Stimulated activated CD8-positive, alpha-beta memory T cell treated with anti-CD3 and anti-CD28 coated beads, Interleukin-7, amount 100 ng/mL, for 4 hours (primary cell): Measurements from ENCODE around the gene ACTL7A.
"Not testable (repeated sequence)": the region's sequence is repeated elsewhere in the genome, so short reads cannot be mapped to it uniquely, and the experiment has no call there.

Experiments used
- DNase-seq, 2 donors: peaks; one replicate each; pipeline ENCODE4 v3.0.0-alpha.2; 2020; ENCODE audit warnings: low read depth in 2 of 2

The ACTL7A gene

GRCh38 chr9:108848296-108848695 lies 13.8 kb upstream of the ACTL7A start:
- not testable (repeated sequence) for DNase-seq

DNA sequence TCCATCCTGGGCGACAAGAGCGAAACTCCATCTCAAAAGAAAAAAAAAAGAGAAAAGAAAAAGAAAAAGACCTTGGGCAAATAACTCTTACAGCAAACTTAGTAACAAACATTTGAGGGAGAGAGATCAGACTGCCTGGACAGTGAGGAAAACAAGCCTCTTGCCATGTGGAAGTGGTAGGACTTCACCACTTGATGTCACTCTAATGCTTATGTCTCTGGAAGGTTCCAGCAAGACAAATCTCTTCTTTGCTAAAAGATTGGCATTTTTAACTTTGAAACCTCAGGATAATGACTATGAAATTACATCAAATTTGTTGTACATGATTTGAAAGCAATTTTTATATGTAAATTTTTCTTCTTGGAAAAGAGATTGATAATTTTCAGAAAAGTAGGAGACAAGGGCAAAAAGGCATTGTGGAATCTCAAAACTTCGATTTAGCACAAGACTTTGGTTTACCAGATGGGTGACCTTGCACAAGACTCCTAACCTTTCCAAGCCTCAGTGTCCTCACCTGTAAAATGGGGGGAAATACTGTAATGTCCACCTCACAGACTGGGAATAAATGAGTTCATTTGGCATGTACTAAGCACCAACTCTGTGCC lies 11.7 kb upstream of the ACTL7A start:
- DNase-seq = no peak

DNA sequence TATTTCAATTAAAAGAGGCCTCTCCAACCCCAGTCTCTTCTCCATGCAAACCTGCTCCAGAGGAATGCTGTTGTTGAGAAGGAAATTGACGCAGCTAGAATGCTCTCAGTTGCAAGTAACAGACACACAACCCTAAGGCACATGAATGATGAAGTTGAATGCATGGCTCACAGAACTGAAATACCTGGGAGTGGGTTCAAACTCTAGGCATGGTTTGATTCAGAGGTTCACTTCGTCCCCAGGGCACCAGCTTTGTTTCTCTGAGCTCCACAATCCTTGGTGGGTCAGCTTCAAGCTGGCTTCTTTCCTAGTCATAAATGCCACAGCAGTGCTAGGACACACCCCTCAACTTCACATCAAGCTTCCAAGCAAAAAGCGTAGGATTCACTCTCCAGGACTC lies 10.9 kb upstream of the ACTL7A start:
- no peak for DNase-seq

GRCh38 chr9:108852079-108852478 lies 10.0 kb upstream of the ACTL7A start:
- DNase-seq = no peak

- no peak for DNase-seq
These were observed 8.0 kb upstream of the ACTL7A start for GRCh38 chr9:108854094-108854493.

DNA sequence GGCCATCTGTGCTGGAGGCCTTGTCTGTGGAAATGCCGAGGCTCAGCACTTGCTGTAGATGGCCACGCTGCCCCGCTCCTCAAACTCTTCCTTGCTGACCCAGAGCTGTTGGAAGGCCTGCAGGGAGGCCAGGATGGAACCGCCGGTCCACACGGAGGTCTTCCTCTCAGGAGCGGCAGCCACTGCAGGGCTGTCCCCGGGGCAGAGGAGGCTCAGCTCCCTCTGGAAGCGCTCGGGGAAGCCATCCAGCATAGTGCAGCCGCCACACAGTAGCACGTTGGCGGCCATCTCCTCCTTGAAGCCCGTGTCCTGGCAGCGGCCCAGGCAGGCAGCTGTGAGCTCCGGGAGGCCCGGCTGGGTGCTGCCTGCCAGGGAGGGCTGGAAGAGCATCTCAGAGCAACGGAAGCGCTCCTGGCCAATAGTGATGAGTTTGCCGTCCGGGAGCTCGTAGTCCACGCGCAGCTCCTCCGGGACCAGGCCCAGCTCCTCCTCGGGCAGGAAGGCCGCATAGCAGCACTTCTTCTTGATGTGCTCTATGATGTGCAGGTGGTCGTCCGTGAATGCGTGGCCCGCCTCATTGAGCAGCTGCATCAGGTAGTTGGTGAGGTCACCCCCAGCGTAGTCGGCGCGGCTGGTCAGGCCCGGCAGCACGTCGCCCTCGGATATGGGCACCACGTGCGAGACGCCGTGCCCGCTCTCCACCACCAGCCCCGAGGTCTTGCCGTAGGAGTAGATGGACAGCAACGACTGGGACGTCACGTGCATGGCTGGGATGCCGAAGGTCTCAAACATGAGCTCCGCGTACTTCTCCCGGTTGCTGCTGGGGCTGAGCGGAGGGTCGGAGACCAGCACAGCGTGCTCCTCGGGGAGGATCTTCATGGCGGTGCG lies 7.2 kb upstream of the ACTL7A start:
- no peak for DNase-seq

GRCh38 chr9:108855529-108855886 lies 6.6 kb upstream of the ACTL7A start:
- DNase-seq = no peak

GRCh38 chr9:108855888-108856287 lies 6.2 kb upstream of the ACTL7A start, which contains the start of gene ACTL7B:
Gene ACTL7B (minus strand): TSS chr9:108855986. CDS start chr9:108855930, 56 bp downstream.
- DNase-seq = no peak

DNA sequence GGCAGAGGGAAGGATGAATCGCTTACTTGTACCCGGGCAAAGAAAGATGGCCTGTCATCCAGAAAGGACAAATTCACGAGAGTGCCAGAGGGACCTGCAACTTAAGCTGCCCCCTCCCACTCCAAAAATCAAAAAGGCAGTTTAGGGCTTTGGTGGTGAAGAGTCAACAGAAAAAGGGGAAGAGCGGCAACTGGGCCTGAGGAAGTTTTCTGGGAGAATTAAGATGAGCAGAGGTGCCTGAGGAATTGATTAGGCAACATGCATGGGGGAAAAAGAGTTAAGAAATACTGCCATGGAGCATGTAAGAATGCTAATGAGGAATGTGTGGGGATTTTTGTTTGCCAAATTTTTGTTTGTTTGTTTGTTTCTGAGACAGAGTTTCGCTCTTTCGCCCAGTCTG lies 4.5 kb upstream of the ACTL7A start:
- no peak for DNase-seq

GRCh38 chr9:108859459-108860114 lies 2.5 kb upstream of the ACTL7A start:
- no peak for DNase-seq

DNA sequence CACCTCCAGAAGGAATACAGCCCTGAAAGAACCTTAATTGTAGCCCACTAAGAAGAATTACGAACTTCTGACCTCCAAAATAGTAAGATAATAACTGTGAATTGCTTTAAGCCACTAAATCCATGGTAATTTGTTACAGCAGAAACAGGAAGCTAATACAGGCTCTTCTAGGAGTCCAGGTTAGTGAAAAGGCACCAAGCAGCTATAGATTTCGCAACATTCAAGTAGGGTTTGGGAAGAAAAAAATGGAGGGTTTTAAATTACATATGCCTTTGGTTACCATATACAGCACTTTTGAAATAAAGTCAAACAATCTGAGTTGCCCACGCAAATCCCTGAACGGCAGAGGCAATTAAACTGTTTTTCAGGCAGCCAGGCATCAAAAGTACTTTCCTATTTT lies 1.7 kb upstream of the ACTL7A start:
- no peak for DNase-seq

GRCh38 chr9:108860764-108861163 lies 1.3 kb upstream of the ACTL7A start:
- no peak for DNase-seq

DNA sequence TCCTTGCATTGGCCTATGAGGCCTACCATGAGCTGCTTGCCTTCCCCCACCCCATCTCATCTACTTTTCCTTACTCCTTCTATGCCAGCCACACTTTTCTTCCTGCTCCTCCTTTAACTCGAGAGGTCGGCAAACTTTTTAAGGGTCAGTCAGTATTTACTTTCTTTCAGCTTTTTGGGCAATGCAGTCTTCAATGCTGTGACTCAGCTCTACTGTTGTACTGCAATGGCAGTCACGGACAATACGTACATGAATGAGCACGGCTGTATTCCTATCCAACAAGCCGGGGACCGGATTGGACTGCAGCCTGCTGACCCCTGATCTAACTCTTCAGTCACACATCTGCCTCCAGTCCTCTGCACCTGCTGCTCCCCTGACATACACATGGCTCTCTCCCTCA lies 602 bp upstream of the ACTL7A start:
- DNase-seq = no peak

DNA sequence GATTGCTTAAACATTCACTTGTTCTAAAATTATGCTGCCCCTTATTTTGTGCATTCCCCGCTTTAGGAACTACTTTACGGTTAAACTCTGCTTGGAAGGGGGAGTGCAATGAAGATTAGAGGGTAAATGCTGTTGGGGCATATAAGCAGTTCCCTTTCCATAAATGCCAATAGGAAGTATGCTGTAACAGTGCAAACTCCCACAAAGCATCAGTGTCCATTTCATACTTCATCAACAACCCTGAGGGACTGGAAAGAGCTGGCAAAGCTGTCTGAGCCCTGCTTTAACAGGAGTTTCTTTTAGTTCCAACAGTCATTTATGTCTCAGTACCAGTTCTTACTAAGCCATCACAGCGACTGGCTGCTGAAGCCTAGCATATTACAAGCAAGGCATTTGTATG lies 1.8 kb downstream of the ACTL7A start:
- DNase-seq = no peak

DNA sequence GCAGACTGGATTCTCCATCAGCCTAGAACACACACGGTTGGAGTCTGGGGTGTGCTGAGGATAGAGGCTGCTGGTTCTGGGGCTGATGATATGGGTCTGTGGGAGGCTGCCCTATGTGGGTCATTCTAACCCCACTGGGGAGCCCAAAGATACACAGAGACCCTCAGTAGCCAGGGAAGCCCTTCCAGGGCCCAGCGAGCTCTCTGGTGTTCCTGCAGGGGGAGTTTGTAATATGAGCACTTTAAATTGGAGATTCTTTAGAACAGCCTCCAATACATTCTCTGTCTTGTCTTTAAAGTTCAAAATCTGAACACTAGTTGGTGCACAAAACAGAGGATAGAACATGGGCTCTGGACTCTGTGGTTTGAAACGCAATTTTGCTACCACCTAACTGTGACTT lies 2.4 kb downstream of the ACTL7A start:
- no peak for DNase-seq

DNA sequence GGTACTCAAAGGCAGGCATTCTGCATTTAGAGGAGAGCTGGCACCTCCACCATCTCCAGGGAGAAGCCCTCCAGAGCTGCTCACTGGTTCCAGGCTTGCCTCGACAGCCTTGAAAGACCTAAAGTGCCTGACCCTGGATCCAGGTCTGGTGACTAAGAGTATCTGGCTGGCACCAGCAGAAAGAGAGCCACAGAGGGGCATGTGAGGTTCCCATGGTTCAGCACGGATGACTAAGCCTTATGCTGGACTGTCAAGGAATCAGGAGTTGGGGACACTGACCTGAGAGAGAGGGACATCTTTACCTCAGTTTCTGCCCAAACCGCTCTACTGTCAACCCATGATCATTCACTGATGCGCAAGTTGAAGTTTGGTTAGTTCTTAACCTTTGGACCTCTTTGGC lies 3.0 kb downstream of the ACTL7A start:
- no peak for DNase-seq

GRCh38 chr9:108866001-108866420 lies 3.9 kb downstream of the ACTL7A start:
- no peak for DNase-seq

GRCh38 chr9:108867116-108867515 lies 5.0 kb downstream of the ACTL7A start:
- DNase-seq = no peak

DNA sequence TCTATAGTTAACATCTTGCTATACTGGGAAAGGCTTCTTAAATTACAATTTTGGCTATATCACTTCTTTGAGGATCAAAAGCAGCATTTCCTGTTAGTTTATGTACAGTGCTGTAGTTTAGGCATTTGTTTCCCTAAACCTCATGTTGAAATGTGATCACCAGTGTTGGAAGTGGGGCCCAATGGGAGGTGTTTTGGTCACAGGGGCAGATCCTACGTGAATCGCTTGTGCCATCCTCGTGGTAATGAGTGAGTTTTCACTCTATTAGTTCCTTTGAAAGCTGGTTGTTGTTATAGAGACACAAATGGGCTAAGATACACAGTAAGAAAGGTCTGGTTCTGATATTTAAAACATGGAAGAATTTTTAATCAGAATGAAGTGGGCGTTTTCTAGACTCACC lies 5.8 kb downstream of the ACTL7A start:
- no peak for DNase-seq

GRCh38 chr9:108869092-108869725 lies 7.1 kb downstream of the ACTL7A start:
- DNase-seq = no peak

- DNase-seq = no peak
These were observed 12.2 kb downstream of the ACTL7A start for GRCh38 chr9:108874058-108874788.

GRCh38 chr9:108876425-108876824 lies 14.4 kb downstream of the ACTL7A start:
- no peak for DNase-seq
